K562 (cell line): ENCODE data around the gene DYNLT3. TPM values are rescaled to one million over a fixed set of nuclear protein-coding genes. Genes with fewer than 3 reads are reported as not detected.

Experiments used
- CBX1 ChIP-seq: sonication (generic); IDR thresholded peaks from 2 replicates; pipeline ENCODE4 v1.6.1; 2016; ENCODE audit warnings: antibody characterized with exemption, low read depth, mild to moderate bottlenecking
- DDX20 ChIP-seq: fragments of 450-650 bp; IDR thresholded peaks from 2 replicates; pipeline ENCODE4 v1.6.1; 2016; ENCODE audit warnings: missing genetic modification characterization, low read depth, mild to moderate bottlenecking, missing compliant biosample characterization, moderate library complexity
- E4F1 ChIP-seq: fragments of 250-450 bp; sonication (Bioruptor Pico); IDR thresholded peaks from 2 replicates; pipeline ENCODE4 v1.5.0; 2021; ENCODE audit warnings: mild to moderate bottlenecking, borderline replicate concordance
- ELF2 ChIP-seq: fragments of 250-450 bp; sonication (Bioruptor Pico); IDR thresholded peaks from 2 replicates; pipeline ENCODE4 v1.5.0; 2021; ENCODE audit warnings: mild to moderate bottlenecking
- ELK1 ChIP-seq: sonication (generic); formaldehyde crosslinking; IDR thresholded peaks from 2 replicates; pipeline ENCODE4 v1.8.1; 2022; ENCODE audit warnings: missing genetic modification reagents
- HDAC8 ChIP-seq: fragments of 450-650 bp; IDR thresholded peaks from 2 replicates; pipeline ENCODE4 v1.6.1; 2016; ENCODE audit warnings: mild to moderate bottlenecking, missing genetic modification characterization, moderate library complexity, missing compliant biosample characterization
- IRF2 ChIP-seq: sonication (generic); formaldehyde crosslinking; IDR thresholded peaks from 2 replicates; pipeline ENCODE4 v1.8.1; 2022; ENCODE audit warnings: mild to moderate bottlenecking, missing genetic modification reagents
- MTA3 ChIP-seq: fragments of 450-650 bp; formaldehyde crosslinking; IDR thresholded peaks from 2 replicates; pipeline ENCODE4 v1.6.1; 2017; ENCODE audit warnings: mild to moderate bottlenecking, borderline replicate concordance
- NCOR1 ChIP-seq: fragments of 450-650 bp; IDR thresholded peaks from 2 replicates; pipeline ENCODE4 v1.6.1; 2016; ENCODE audit warnings: mild to moderate bottlenecking, moderate library complexity
- NFATC3 ChIP-seq: fragments of 450-650 bp; IDR thresholded peaks from 2 replicates; pipeline ENCODE4 v1.6.1; 2017; ENCODE audit warnings: mild to moderate bottlenecking
- NR4A1 ChIP-seq, 2 experiments: fragments of 250-450 bp in 1 of 2; fragments of 450-650 bp in 1 of 2; sonication (Bioruptor Pico) in 1 of 2; IDR thresholded peaks; 2 replicates each; pipeline versions ENCODE4 v1.4.0 to v1.6.1; 2016 to 2020; ENCODE audit warnings: mild to moderate bottlenecking in 2 of 2, missing compliant biosample characterization in 1 of 2, missing genetic modification characterization in 1 of 2, moderate library complexity in 1 of 2
- RBM34 ChIP-seq: fragments of 200-400 bp; formaldehyde crosslinking; IDR thresholded peaks from 2 replicates; pipeline ENCODE4 v1.6.1; 2018; ENCODE audit warnings: low read length, borderline replicate concordance; ENCODE audit not compliant: insufficient read depth
- TFAM ChIP-seq: fragments of 250-450 bp; sonication (Bioruptor Pico); conservative IDR thresholded peaks from 2 replicates; pipeline ENCODE4 v1.5.0; 2021; ENCODE audit warnings: mild to moderate bottlenecking, moderate library complexity
- XRCC3 ChIP-seq: fragments of 450-650 bp; IDR thresholded peaks from 2 replicates; pipeline ENCODE4 v1.6.1; 2017; ENCODE audit warnings: mild to moderate bottlenecking, moderate library complexity
- ZNF311 ChIP-seq: fragments of 250-450 bp; sonication (Bioruptor Pico); IDR thresholded peaks from 2 replicates; pipeline ENCODE4 v1.4.0; 2020; ENCODE audit warnings: mild to moderate bottlenecking, moderate library complexity
- ZNF589 ChIP-seq: fragments of 200-800 bp; sonication (Bioruptor generic); IDR thresholded peaks from 2 replicates; pipeline ENCODE4 v1.6.1; 2016; ENCODE audit warnings: low read depth, missing genetic modification characterization, missing compliant biosample characterization
- ZNF644 ChIP-seq: fragments of 200-800 bp; sonication (Bioruptor generic); IDR thresholded peaks from 2 replicates; pipeline ENCODE4 v1.6.1; 2016; ENCODE audit warnings: low read depth, missing genetic modification characterization, missing compliant biosample characterization
- ZNF75A ChIP-seq: fragments of 450-650 bp; formaldehyde crosslinking; IDR thresholded peaks from 2 replicates; pipeline ENCODE4 v1.4.0; 2020; ENCODE audit warnings: mild to moderate bottlenecking
- ZSCAN29 ChIP-seq: fragments of 450-650 bp; IDR thresholded peaks from 2 replicates; pipeline ENCODE4 v1.6.1; 2017
- polyA plus RNA-seq, 8 experiments: library from polyadenylated mRNA; depleted of rRNA in 4 of 8; stranded (reverse) in 5 of 8; unstranded in 3 of 8; fragments of >200 nt; fragmentation: Nextera tagmentation in 2 of 8; fragmentation: Illumina TruSeq in 1 of 8; extraction: Ambion mirVana in 2 of 8; extraction: Trizol in 1 of 8; gene quantifications; 2 replicates each; pipeline versions ENCODE4 v1.2.1 to v1.2.3, GENCODE V29; 2011 to 2014; ENCODE audit warnings: inconsistent platforms in 1 of 8, missing spikeins in 1 of 8
- total RNA-seq, 7 experiments: library from RNA; depleted of rRNA in 6 of 7; stranded (reverse); fragments of >200 nt in 6 of 7; fragmentation: Illumina TruSeq in 2 of 7; extraction: Trizol in 2 of 7; gene quantifications; 2 replicates each; pipeline versions ENCODE4 v1.2.1 to v1.2.3, GENCODE V29; 2011 to 2021; ENCODE audit warnings: low replicate concordance in 1 of 7
- TF ChIP-seq, protein P1 (sequence below): conservative IDR thresholded peaks from 2 replicates; pipeline ENCODE4 v1.6.1; 2011; ENCODE audit warnings: low read depth, mild to moderate bottlenecking, low read length; ENCODE audit not compliant: control insufficient read depth
- TF ChIP-seq, protein P2 (sequence below): fragments of 250-450 bp; sonication (Bioruptor Pico); IDR thresholded peaks from 2 replicates; pipeline ENCODE4 v1.4.0; 2020; ENCODE audit warnings: mild to moderate bottlenecking

The DYNLT3 gene
- total and polyA plus RNA-seq, 9 of the 15 experiments (the other 6 are each of a cell fraction or from before 2014, with no cell fraction given): 4.5 to 17.5 (median 8.3) TPM

- TF ChIP-seq, protein P1, sequence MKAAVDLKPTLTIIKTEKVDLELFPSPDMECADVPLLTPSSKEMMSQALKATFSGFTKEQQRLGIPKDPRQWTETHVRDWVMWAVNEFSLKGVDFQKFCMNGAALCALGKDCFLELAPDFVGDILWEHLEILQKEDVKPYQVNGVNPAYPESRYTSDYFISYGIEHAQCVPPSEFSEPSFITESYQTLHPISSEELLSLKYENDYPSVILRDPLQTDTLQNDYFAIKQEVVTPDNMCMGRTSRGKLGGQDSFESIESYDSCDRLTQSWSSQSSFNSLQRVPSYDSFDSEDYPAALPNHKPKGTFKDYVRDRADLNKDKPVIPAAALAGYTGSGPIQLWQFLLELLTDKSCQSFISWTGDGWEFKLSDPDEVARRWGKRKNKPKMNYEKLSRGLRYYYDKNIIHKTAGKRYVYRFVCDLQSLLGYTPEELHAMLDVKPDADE: no peak
- TF ChIP-seq ZNF644 (no peak), HDAC8 (tag) (no peak), ZSCAN29 (no peak), TFAM (CRISPR knock-in tag) (no peak), DDX20 (tag) (no peak), NR4A1 (CRISPR knock-in tag; IDR thresholded peaks at IDR 0.05) (no peak), NR4A1 (tag; IDR thresholded peaks at IDR 0.05) (no peak), ELK1 (CRISPR knock-in tag) (no peak), E4F1 (CRISPR knock-in tag) (no peak), ZNF75A (CRISPR knock-in tag) (no peak), MTA3 (no peak), CBX1 (no peak), ZNF589 (CRISPR knock-in tag) (no peak), NFATC3 (no peak), XRCC3 (no peak), IRF2 (CRISPR knock-in tag) (no peak), ELF2 (CRISPR knock-in tag) (no peak), RBM34 (no peak), ZNF311 (CRISPR knock-in tag) (no peak), NCOR1 (peak; percentile 69)
- TF ChIP-seq, protein P2, sequence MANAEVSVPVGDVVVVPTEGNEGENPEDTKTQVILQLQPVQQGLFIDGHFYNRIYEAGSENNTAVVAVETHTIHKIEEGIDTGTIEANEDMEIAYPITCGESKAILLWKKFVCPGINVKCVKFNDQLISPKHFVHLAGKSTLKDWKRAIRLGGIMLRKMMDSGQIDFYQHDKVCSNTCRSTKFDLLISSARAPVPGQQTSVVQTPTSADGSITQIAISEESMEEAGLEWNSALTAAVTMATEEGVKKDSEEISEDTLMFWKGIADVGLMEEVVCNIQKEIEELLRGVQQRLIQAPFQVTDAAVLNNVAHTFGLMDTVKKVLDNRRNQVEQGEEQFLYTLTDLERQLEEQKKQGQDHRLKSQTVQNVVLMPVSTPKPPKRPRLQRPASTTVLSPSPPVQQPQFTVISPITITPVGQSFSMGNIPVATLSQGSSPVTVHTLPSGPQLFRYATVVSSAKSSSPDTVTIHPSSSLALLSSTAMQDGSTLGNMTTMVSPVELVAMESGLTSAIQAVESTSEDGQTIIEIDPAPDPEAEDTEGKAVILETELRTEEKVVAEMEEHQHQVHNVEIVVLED (CRISPR knock-in tag): no peak
Measured at GRCh38 chrX:37871626-37872302, 24.4 kb upstream of the DYNLT3 start (continued).
